Ureter (tissue), 1 donor: ENCODE measurements around the gene SYNDIG1. TPM values are rescaled to one million over a fixed set of nuclear protein-coding genes. Genes with fewer than 3 reads are reported as not detected.
A peak's percentile ranks its signal among the peaks of the same experiment; 100 is the strongest.

ENCODE experiments used
- DNase-seq: peaks from one replicate; pipeline ENCODE4 v3.0.0-alpha.2; 2020; ENCODE audit warnings: low spot score
- total RNA-seq: library from RNA; stranded (reverse); gene quantifications from one replicate; pipeline ENCODE4 v1.2.4, GENCODE V29; 2023
- donor health status: DM: yes; HTN: yes; CAD: no.

SYNDIG1 gene
- total RNA-seq, 1 donor from 2014 or later, result 4.6 TPM

DNA sequence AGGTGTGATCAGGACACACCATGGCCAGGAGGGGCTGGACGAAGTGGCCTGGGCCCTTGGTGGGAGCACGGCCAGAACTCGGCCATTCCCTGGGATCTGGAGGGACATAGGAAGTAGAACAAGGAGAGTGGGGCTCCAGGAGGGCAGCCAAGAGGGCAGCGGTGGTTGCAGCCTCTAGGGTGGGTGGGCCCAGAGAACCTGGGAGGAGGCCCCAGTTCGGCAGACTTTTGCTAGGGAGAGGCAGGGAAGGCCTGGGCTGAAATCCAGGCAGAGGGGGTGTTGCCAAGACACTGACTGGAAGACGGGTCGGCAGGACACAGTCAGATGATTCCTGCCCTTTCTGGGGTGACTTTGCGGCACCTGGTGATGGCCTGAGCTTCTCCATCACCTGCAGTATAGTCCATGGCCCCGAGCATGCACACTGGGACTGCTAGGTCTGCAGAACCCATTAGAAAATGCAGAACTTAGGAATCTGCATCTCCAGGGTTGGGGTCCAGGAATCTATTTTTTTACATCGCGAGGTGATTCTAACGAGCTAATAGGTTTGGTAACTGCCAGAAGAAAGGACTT is 224.8 kb downstream of the SYNDIG1 start:
- peak; percentile 51 for DNase-seq

DNA sequence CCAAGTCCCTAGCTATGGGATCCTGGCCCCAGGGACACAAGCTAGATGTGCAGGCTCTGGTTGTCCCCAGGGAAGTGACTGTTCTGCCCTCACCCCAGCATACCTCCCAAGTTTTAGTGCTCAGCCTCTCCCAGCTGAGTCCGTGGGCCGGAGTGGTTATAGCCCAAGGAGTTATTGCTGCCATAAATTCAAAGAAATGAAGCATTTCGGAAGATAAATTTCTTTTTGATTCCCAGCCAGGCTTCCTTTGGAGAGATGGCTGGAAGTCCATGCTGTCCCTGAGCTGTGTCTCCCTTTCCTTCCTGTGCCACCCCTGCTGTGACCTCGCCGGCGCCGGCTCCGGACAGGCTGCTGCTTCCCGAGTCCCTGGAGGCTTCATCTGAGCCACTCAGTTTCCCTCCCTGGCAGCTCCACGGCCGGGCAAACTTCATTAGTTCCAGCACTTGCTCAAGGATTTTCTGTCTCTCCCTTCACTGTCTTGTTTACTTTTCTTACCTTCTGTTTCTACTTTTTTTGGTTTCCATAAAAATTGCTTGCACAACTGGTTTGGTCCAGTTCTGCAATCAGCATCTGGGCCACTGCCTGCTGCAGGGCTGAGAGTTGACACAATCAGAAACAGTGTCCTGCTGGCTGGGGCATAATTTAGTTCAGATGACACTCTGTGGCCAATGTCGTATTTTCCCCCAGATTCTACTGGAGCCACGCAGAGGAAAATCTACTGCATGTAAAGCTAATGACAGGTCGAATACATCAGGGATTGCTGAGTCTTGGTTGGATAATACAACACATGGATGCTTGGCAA is 225.5 kb downstream of the SYNDIG1 start:
- DNase-seq, result peak; percentile 45

DNA sequence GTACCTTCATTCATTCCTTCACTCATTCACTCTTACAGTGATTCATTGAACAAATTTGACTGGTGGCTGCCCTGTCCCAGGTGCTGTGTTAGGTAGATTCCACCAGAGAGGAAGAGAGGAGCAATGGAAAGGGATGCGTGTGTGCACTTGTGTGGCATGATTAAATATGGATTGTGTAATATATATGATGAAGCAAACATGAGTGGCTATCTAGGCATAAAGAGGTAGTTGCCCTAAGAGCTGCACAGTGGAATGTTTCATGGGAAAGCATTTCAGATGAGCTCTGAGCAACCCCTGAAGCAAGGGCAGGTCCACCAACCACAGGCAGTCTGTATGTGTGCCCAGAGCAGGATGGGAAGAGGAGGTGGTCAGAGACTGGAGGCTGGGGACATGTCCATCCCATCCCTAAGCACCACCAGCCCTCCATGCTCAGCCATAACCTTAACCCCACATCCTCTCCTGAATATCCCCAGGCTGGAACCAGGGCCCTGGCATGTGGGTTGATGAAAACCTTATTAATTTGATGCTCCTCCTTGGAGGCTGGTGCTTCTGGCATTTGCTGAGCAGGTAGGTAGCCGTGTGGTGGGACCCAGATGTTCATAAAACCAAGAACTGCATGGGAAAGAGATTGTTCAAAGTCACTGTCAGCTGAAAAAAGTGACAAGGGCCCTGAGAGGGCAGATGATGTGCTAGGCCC is 226.2 kb downstream of the SYNDIG1 start:
- DNase-seq, result no peak

DNA sequence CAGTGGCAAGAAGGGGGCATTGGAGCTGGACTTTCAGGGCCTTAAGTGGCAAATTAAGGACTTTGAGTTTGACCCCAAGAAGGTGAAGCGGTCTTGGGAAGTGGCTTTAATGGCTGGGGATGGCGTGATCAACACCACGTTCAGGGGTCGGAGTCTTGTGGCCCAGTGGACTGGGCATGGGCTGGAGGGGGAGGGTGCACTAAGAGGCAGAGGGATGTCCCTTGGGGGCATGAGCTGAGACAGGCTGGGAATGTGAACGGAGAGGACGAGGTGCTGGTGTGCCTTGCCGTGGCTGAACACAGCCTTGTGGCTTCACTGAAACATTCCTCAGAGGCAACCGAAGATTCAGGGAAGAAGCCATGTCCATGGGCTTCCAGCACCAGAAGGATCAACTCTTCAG is 227.0 kb downstream of the SYNDIG1 start:
- DNase-seq, result peak; percentile 26

DNA sequence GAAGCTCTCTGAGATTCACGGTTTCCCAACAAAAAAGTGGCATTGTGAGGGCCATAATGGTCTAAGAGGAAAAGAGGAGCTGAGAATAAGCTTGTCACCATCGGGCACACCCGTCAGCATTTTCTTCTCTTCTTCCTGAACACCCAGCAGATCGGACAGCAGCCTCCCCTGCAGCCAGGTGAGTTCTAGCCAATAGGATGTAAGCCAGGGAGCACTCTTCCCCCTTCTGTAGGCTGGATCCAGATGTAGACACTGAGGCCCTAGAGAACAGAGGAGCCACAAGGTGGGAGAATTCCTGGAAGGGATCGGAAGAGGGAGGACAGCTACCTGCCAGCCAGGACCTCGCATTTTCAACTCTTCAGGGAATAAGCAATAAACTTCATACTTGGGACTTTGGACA is 228.0 kb downstream of the SYNDIG1 start:
- peak; percentile 28 for DNase-seq

DNA sequence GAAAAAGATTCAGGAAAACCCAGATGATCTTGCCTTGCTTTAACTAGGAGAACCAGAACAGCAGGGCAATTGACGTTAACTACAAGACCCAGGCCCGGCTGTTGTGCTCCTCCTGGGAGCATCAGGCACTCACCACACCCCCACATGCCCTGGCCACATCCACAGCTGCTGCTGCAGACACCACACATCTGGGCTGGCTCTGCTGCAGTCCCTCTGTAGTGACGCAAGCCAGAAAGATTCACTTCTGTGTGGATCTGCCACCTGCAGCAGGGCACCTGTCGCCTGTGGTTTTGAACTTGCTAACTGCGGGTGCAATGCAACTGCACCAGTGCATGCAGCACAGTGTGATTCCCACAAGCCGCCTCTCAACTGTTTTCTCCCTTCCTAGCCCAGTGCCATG is 228.8 kb downstream of the SYNDIG1 start:
- no peak for DNase-seq

DNA sequence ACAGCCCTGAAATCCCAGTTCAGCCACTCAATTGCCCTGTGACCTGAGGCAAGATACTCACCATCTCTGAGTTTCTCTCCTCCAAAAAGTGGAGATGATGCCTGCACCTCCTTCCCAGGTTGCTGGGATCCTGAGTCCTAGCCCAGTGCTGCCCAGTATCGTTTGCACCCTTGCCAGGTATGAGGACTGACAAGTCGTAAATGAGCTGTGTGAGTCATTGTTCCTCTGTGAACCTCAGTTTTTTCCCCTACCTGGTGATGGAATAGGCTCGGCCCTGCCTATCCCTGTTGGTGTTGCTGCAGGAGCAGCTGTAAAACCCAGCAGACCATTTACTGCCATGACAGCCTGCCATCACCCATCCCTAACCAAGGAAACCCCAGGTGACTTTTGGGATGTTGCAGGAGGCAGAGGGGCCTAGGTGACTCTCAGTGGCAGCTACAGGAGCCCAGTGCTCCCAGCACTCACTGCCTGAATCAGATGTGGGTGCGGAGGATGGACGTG is 229.3 kb downstream of the SYNDIG1 start:
- DNase-seq, result peak; percentile 30

DNA sequence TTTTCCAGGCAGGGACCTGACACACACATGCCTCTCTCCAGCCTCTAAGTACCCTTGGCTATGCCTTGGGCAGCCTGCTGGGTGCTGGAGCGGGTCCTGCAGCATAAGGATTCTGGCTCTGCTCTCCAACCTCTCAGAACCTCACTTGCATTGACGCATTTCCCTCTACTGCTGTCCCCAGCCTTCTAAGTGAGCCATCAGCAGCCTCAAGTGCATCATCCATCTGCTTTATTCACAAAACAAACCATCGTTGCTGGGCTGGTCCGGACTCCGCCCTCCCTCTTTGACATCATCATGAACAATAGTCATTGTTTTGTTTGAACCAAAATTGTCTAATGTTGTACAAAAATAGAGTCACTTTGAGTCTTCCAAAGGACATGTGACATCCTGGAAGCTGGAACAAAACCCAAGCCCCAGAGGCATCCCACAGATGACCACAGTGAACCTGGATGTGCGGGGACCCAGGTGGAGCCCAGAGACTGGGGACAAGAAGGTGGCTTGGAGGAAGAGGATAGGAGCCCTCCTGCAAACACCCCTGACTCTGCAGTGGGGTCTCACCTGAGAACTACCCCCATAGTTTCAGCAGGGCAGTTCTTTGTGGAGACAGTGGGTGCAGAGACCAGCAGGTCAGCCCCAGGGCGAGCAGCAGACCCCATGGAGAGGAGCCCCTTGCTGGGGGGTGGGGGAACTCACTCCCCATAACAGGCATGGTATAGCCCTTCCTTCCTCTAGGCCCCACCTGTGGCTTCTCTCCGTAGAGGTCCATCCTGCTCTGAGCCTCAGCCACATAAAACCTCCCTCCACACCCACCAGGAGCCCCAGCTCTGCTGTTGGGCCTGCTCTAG is 230.1 kb downstream of the SYNDIG1 start:
- no peak for DNase-seq

DNA sequence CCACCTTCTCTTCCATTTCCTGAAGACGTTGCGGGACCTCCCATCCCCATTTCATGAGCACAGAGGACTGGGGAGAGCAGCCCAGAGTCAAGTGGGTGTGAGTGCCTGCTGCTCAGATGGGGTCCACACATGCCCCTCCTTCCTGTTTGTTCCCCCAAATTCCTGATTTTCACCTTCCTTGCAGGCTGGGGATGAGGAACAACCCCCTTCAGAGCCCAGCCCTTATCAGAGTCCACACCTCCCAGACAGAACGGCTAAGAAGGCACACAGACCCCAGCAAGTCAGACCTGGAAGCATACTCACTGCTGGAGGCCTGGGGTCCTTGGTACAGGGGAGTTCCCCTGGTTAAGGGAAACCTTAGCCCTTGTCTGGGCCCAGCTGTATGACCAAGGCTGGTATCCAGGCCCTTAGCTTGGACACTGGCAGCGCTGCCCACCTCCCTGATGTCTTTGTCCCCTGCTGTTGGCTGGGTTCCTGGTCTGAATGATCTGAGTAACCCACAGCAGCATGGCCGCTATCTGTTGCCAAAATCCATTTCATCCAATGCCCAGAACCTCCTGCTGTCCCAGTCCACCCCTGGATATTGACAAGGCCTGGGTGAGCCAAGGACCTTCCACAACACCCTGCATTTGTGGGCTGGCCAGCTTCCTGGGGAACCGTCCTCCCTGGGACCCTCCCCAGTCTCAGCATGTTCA is 230.9 kb downstream of the SYNDIG1 start:
- peak; percentile 26 for DNase-seq

DNA sequence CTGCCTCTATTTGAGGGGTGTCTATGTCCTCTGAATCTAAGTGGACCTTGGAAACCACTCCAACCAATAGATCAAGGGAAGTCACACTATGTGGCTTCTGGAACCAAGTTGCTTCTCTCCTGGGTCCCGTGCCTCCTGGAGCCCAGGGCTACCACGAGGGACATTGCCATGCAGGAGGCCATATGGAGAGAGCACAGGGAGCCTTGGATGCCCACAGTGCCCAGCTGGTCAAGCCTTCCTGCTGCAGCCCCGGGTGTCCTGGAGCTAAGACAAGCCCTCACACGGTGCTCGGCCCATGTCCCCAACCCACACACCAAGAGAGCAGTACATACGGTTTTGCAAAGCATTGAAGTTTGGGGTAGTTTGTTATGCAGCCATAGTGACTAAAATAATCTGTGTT is 231.6 kb downstream of the SYNDIG1 start:
- DNase-seq, result peak; percentile 22

DNA sequence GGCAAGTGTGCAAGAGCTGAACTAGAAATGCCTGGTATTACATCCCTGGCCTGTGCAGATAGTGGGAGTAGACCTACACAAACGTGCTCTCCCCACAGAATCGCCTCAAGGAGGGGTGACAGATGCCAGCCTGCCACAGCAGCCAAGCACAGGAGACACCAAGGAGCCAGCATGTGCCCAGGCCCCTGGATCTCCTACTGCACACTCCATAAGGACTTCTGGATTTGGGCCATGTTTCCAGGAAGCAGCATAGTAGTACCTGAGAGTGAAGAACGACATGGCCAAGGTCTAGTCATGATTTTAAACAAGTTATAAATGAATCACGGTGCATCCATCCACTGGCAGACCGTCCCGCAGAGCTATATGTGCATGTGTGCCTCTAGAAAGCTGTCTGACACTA is 232.2 kb downstream of the SYNDIG1 start:
- no peak for DNase-seq

DNA sequence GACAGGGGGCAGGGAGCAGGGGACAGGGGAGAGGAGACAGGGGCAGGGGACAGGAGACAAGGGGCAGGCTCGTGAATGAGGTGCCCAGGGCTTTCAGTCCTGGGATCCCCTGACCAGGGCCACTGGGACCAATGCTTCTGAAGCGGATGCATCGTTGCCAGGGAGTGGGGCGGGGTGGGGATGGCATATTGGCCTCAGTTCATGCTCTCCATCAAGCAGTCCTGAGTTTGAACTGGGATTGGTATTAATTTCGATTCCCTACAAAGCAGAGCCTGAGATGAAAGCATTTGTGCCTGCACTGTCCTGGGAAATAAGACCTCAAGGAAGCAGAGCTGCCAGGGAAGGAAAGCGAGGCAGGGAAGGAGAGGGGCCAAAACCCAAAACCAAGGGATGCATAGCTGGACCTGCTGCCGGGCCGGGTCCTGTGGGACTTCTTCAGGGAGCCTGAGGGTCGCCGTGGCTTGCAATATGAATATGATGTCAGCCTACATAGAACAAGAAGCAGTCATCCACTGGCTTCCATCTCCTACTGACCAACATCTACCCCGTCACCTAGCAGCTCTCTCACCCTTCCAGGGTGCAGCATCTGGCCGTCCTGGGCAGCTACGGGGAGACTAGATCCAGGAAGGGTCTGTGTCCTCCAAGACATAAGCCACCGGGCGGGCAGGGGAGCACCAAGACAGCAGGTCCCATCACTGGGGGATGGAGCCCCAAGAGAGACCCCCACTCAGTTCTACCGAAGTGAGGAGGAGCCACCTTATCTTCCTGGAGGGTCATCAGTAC is 233.3 kb downstream of the SYNDIG1 start:
- DNase-seq, result peak; percentile 24

DNA sequence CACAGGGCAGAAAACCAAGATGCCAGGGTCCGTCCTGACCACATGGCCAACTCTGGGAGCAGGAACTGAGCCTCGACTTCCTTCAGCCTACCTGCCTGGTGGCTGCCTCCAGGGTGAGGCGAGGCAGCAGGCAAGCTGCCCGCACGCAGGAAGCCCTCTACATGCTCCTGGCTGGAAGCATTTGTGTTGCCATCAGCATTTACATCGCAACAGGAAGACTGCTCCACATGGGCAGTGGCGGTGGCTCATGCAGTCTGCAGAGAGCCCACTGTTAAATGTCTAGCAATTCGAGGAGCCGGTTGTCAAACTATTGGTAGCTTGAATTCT is 233.8 kb downstream of the SYNDIG1 start:
- no peak for DNase-seq

DNA sequence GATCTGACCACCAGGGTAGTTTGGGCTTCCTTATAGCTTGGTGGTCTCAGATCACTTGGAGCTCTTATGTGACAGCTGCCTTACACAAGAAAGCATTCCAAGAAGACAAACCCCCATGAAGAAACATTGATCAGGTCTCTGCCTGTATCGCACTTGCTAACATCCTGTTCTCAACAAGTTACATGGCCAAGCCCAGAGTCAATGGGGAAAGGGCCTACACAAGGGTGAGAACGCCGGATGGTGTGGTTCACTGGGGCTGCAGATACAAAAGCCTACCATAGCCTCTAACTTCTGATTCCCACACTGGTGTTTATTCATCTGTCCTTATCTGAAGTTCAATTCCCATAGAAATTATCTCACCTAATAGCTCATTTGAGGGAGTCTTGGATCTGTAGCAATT is 235.5 kb downstream of the SYNDIG1 start:
- no peak for DNase-seq

DNA sequence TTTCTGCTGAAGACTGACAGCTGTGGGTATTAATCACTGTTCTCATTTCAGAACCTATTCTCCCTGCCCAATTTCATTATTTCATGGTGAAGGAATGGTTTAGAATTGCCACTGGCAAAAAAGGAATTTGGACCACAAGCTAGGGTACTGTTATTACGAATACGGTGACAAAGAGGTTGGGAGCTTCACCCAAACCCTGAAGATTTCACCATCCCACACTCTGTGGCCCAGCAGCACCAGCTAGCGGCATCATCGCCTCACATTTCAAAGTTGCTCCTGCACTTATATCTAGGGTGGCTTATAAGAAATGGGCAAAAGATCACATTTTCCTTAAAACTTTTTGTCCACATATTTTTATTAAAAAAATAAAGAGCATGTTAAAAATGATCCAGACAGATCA is 236.1 kb downstream of the SYNDIG1 start:
- no peak for DNase-seq

DNA sequence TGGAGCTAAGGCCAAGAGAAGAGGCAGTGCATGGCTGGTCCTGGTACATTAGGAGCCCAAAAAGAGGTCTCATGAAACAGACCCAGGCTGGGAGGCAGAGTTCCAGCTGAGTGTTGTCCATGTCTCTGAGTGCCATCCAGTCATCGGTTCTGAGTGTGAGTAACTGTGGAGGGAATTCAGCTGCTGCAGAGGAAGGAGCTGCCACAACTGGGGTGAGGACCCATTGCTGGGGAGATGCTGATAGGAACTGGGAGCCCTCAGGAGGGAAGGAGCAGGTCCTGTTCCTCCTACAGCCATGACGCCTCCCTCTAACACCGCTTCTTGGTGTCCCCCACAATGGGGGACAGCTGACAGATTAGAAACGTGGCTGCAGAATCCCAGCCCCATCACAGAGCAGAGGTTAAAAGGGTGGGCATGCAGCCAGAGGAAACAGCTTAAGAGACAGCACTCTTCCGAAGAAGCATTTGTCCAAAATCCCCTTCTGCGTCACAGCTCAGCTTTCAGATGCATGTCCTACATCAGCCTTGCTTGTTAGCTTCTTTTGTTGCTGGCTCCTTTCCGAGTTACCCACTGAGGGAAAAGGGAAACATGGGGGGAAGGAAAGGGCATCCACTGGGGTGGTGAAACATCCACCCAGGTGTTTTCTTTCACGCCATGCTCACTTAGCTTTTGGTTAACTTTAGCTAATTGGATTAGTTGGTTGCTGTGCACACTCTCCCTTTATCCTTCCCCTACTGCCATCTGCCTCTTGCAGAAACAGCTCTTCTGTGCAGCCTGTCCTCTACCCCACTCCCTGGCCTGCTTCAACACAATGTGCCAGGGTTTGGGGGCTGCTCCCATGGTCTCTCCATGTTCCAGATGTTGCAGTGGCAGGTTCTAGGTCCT is 239.2 kb downstream of the SYNDIG1 start:
- DNase-seq, result no peak
